ENCODE data around the gene APPL2. TPM values are rescaled to one million over a fixed set of nuclear protein-coding genes. Genes with fewer than 3 reads are reported as not detected.
A peak's percentile ranks its signal among the peaks of the same experiment; 100 is the strongest.

Gene APPL2
- total RNA-seq, 1 donor from 2014 or later: 112 TPM

- DNase-seq (ENCODE audit: low spot score): no peak
Observed at GRCh38 chr12:105222726-105223351, 13.1 kb downstream of the APPL2 start.

- DNase-seq (ENCODE audit: low spot score): no peak
Observed at GRCh38 chr12:105222284-105222655, 13.7 kb downstream of the APPL2 start.

- DNase-seq (ENCODE audit: low spot score): no peak
Observed at GRCh38 chr12:105221583-105222283, 14.2 kb downstream of the APPL2 start.

GRCh38 chr12:105220929-105221290 is 15.1 kb downstream of the APPL2 start:
- DNase-seq (ENCODE audit: low spot score): no peak

- no peak for DNase-seq (ENCODE audit: low spot score)
Observed at GRCh38 chr12:105220150-105220928, 15.6 kb downstream of the APPL2 start.

- no peak for DNase-seq (ENCODE audit: low spot score)
Observed at GRCh38 chr12:105219261-105220028, 16.5 kb downstream of the APPL2 start.

- DNase-seq (ENCODE audit: low spot score): no peak
Observed at GRCh38 chr12:105218434-105218833, 17.5 kb downstream of the APPL2 start.

GRCh38 chr12:105214670-105215375 is 21.2 kb downstream of the APPL2 start:
- DNase-seq (ENCODE audit: low spot score): peak; percentile 93

- DNase-seq (ENCODE audit: low spot score): no peak
Observed at GRCh38 chr12:105214148-105214547, 21.8 kb downstream of the APPL2 start.

GRCh38 chr12:105212438-105212837 is 23.5 kb downstream of the APPL2 start:
- no peak for DNase-seq (ENCODE audit: low spot score)

- no peak for DNase-seq (ENCODE audit: low spot score)
Observed at GRCh38 chr12:105209091-105209490, 26.9 kb downstream of the APPL2 start.

GRCh38 chr12:105206686-105207374 is 29.1 kb downstream of the APPL2 start:
- no peak for DNase-seq (ENCODE audit: low spot score)

- DNase-seq (ENCODE audit: low spot score): no peak
Observed at GRCh38 chr12:105205322-105206048, 30.5 kb downstream of the APPL2 start.

- DNase-seq (ENCODE audit: low spot score): no peak
Observed at GRCh38 chr12:105204916-105205315, 31.1 kb downstream of the APPL2 start.

- DNase-seq (ENCODE audit: low spot score): no peak
Observed at GRCh38 chr12:105204127-105204526, 31.8 kb downstream of the APPL2 start.

GRCh38 chr12:105202202-105202601 is 33.8 kb downstream of the APPL2 start:
- DNase-seq (ENCODE audit: low spot score): no peak

- no peak for DNase-seq (ENCODE audit: low spot score)
Observed at GRCh38 chr12:105201299-105201698, 34.7 kb downstream of the APPL2 start.

- no peak for DNase-seq (ENCODE audit: low spot score)
Observed at GRCh38 chr12:105200385-105200784, 35.6 kb downstream of the APPL2 start.

- DNase-seq (ENCODE audit: low spot score): no peak
Observed at GRCh38 chr12:105198961-105199360, 37.0 kb downstream of the APPL2 start.

GRCh38 chr12:105196090-105196489 is 39.9 kb downstream of the APPL2 start:
- DNase-seq (ENCODE audit: low spot score): no peak
